ENCODE results near the gene ITGA4. TPM values are rescaled to one million over a fixed set of nuclear protein-coding genes. Genes with fewer than 3 reads are reported as not detected.

Gene ITGA4
- total and polyA plus RNA-seq, 9 of the 15 experiments (the other 6 are each of a cell fraction or from before 2014, with no cell fraction given), result 0.06 to 0.81 (median 0.27) TPM

GRCh38 chr2:181431674-181432073 is 25.5 kb upstream of the ITGA4 start (continued):
- TF ChIP-seq, protein P1, sequence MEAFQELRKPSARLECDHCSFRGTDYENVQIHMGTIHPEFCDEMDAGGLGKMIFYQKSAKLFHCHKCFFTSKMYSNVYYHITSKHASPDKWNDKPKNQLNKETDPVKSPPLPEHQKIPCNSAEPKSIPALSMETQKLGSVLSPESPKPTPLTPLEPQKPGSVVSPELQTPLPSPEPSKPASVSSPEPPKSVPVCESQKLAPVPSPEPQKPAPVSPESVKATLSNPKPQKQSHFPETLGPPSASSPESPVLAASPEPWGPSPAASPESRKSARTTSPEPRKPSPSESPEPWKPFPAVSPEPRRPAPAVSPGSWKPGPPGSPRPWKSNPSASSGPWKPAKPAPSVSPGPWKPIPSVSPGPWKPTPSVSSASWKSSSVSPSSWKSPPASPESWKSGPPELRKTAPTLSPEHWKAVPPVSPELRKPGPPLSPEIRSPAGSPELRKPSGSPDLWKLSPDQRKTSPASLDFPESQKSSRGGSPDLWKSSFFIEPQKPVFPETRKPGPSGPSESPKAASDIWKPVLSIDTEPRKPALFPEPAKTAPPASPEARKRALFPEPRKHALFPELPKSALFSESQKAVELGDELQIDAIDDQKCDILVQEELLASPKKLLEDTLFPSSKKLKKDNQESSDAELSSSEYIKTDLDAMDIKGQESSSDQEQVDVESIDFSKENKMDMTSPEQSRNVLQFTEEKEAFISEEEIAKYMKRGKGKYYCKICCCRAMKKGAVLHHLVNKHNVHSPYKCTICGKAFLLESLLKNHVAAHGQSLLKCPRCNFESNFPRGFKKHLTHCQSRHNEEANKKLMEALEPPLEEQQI (IDR thresholded peaks at IDR 0.05), result no peak

GRCh38 chr2:181438261-181438660 is 18.9 kb upstream of the ITGA4 start:
- Histone ChIP-seq H3K79me2 (ENCODE audit: control insufficient read depth, insufficient read depth, low read length) (no peaks in the 10 kb centered on the region), H3K4me3 (no peak overlapping the region), H3K9me3 (replicated peaks; ENCODE audit: control insufficient read depth, insufficient read depth, low read depth, low read length) (no peaks in the 10 kb centered on the region), H2AFZ (ENCODE audit: low read depth, low read length) (no peak overlapping the region), H3K36me3 (ENCODE audit: control insufficient read depth, insufficient read depth, low read length) (no peaks in the 10 kb centered on the region), H3K4me2 (ENCODE audit: insufficient read depth, low read length) (no peak overlapping the region), H3K4me1 (replicated peaks in 1 of 2; ENCODE audit: control insufficient read depth in 2 of 2, insufficient read depth in 2 of 2, low read length in 2 of 2) (no peaks in the 10 kb centered on the region), H3K9me1 (ENCODE audit: control insufficient read depth, insufficient read depth, low read length) (no peaks in the 10 kb centered on the region), H3K27ac (ENCODE audit: extremely low read depth, low read depth, low read length) (no peak overlapping the region), H3K27me3 (ENCODE audit: control insufficient read depth in 2 of 2, insufficient read depth in 2 of 2, low read length in 2 of 2) (no peaks in the 10 kb centered on the region), H3K9ac (ENCODE audit: insufficient read depth in 1 of 2, low read depth in 2 of 2, low read length in 2 of 2) (no peak overlapping the region), H4K20me1 (replicated peaks; ENCODE audit: control insufficient read depth, insufficient read depth, low read length) (no peaks in the 10 kb centered on the region)
- WGBS (ENCODE audit: insufficient coverage, low coverage, missing lambda C conversion rate), result 0% methylated on average over 1 of the region's 1 CpG
- DNase-seq (ENCODE audit: extremely low read depth in 1 of 4, low spot score in 3 of 4) (no peak), FAIRE-seq (no peak), ATAC-seq (no peak)
- intact Hi-C loops (cut with micrococcal nuclease) (no loop called here), in situ Hi-C loops (cut with MboI) (no loop called here)
- no TSS peak for BruUV-seq (replicated peaks)
- ChIA-PET CTCF (ENCODE audit: low intra/inter-chr PET ratio) (no interaction called here), POLR2A (no interaction called here)
- TF ChIP-seq, protein P2, sequence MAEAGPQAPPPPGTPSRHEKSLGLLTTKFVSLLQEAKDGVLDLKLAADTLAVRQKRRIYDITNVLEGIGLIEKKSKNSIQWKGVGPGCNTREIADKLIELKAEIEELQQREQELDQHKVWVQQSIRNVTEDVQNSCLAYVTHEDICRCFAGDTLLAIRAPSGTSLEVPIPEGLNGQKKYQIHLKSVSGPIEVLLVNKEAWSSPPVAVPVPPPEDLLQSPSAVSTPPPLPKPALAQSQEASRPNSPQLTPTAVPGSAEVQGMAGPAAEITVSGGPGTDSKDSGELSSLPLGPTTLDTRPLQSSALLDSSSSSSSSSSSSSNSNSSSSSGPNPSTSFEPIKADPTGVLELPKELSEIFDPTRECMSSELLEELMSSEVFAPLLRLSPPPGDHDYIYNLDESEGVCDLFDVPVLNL (CRISPR knock-in tag; IDR thresholded peaks at IDR 0.05; ENCODE audit: low read depth), result no peak
- TF ChIP-seq MAFK (IDR thresholded peaks at IDR 0.05; ENCODE audit: low read length) (no peak), CREB3L1 (IDR thresholded peaks at IDR 0.05; ENCODE audit: borderline replicate concordance, low read depth) (no peak), IRF1 (CRISPR knock-in tag; IDR thresholded peaks at IDR 0.05; ENCODE audit: borderline replicate concordance) (no peak), HMG20A (CRISPR knock-in tag; conservative IDR thresholded peaks at IDR 0.05) (no peak), ZNF165 (CRISPR knock-in tag; IDR thresholded peaks at IDR 0.05; ENCODE audit: borderline replicate concordance) (no peak), TAF7 (tag; IDR thresholded peaks at IDR 0.05) (no peak), ZNF431 (CRISPR knock-in tag; IDR thresholded peaks at IDR 0.05) (no peak), SIX5 (IDR thresholded peaks at IDR 0.05; ENCODE audit: borderline replicate concordance in 1 of 2, insufficient read depth in 1 of 2, low read depth in 1 of 2, low read length in 2 of 2) (no peak), GABPB2 (CRISPR knock-in tag; conservative IDR thresholded peaks at IDR 0.05) (no peak), POLR2A (conservative IDR thresholded peaks at IDR 0.05) (no peak)

All from K562 (cell line).